Lung (tissue), 12 donors: ENCODE results near the gene ZRANB1. TPM values are rescaled to one million over a fixed set of nuclear protein-coding genes. Genes with fewer than 3 reads are reported as not detected.

Experiments used
- ATAC-seq: fragments of 200-7000 bp; cut with Tn5 transposase; one replicate; pipeline ENCODE4 v1.9.1; 2020; ENCODE audit warnings: moderate number of reproducible peaks; ENCODE audit not compliant: insufficient read depth, low FRiP score
- DNase-seq, 3 donors: peaks; one replicate each; pipeline ENCODE4 v3.0.0-alpha.2; 2013 to 2017
- H3K27ac ChIP-seq, 2 donors: one replicate each; pipeline ENCODE4 v1.5.1; 2013; ENCODE audit warnings: mild to moderate bottlenecking in 2 of 2, moderate library complexity in 2 of 2, control low read depth in 1 of 2, inconsistent platforms in 1 of 2, low read depth in 1 of 2, low read length in 1 of 2
- H3K27me3 ChIP-seq, 3 donors: one replicate each; pipeline ENCODE4 v1.5.1; 2013; ENCODE audit warnings: low read length in 2 of 3; ENCODE audit not compliant: control insufficient read depth in 3 of 3, insufficient read depth in 3 of 3
- H3K36me3 ChIP-seq, 4 donors: one replicate each; pipeline ENCODE4 v1.5.1; 2013; ENCODE audit warnings: low read length in 4 of 4, mild to moderate bottlenecking in 1 of 4, moderate library complexity in 1 of 4; ENCODE audit not compliant: control insufficient read depth in 4 of 4, insufficient read depth in 4 of 4
- H3K4me1 ChIP-seq, 5 donors: one replicate each; pipeline ENCODE4 v1.5.1; 2013; ENCODE audit warnings: low read length in 5 of 5, mild to moderate bottlenecking in 2 of 5, moderate library complexity in 1 of 5; ENCODE audit not compliant: control insufficient read depth in 5 of 5, insufficient read depth in 5 of 5
- H3K4me3 ChIP-seq: one replicate; pipeline ENCODE4 v1.5.1; 2013; ENCODE audit warnings: mild to moderate bottlenecking, control low read depth, moderate library complexity
- H3K9ac ChIP-seq, 2 donors: one replicate each; pipeline ENCODE4 v1.5.1; 2013; ENCODE audit warnings: low read length in 2 of 2, control low read depth in 1 of 2; ENCODE audit not compliant: insufficient read depth in 1 of 2
- H3K9me3 ChIP-seq, 4 donors: one replicate each; pipeline ENCODE4 v1.5.1; 2013; ENCODE audit warnings: low read length in 3 of 4, mild to moderate bottlenecking in 1 of 4, moderate library complexity in 1 of 4; ENCODE audit not compliant: control insufficient read depth in 4 of 4, insufficient read depth in 3 of 4
- CTCF ChIP-seq: IDR thresholded peaks from 2 replicates; pipeline ENCODE4 v1.5.1; 2012; ENCODE audit warnings: mild to moderate bottlenecking; ENCODE audit errors: control extremely low read depth, extremely low read depth
- WGBS, 2 donors: extraction: QIAGEN DNeasy Blood & Tissue Kit; methylation state at CpG; one replicate each; pipeline ENCODE4 v1.1.7; 2013; 5-methylcytosine and 5-hydroxymethylcytosine counted together
- polyA plus RNA-seq, 2 donors: library from polyadenylated mRNA; stranded (reverse); fragments of 200-250 nt; gene quantifications; one replicate each; pipeline ENCODE4 v1.2.1, GENCODE V29; 2013
- total RNA-seq, 2 donors: library from RNA; depleted of rRNA in 1 of 2; stranded (reverse); fragments of >200 nt in 1 of 2; gene quantifications; one replicate each; pipeline ENCODE4 v1.2.1, GENCODE V29; 2014 to 2021
- donor health status: control.
- donor health status: control.
- donor health status: Bipolar disorder and iron deficiency.
- donor health status: healthy.
- donor health status: DM: yes; HTN: yes; CAD: no.

The ZRANB1 gene
- total and polyA plus RNA-seq, 4 donors = 6.3 to 45.5 (median 10.8) TPM

- DNase-seq (peak in 1 of 3 donors; percentile 54), ATAC-seq (no peak)
- Histone ChIP-seq H3K27ac (peak overlapping the region in 1 of 2 donors; percentile 36), H3K4me1 (peaks cover 10 to 24% (median 18%) of the 10 kb centered on the region in 5 donors), H3K4me3 (no peak overlapping the region), H3K36me3 (peaks cover 0 to 22% (median 11%) of the 10 kb centered on the region in 4 donors), H3K9ac (no peak overlapping the region), H3K9me3 (no peaks in the 10 kb centered on the region), H3K27me3 (no peaks in the 10 kb centered on the region)
- 65% methylated on average over 12 of the region's 12 CpGs for WGBS, 2 donors
- TF ChIP-seq CTCF = no peak
Observed at GRCh38 chr10:125025341-125025740, 83.4 kb downstream of the ZRANB1 start.

GRCh38 chr10:125026036-125026931 is 84.4 kb downstream of the ZRANB1 start:
- peaks cover 0 to 16% (median 10%) of the 10 kb centered on the region in 4 donors for H3K36me3 ChIP-seq
- DNase-seq (no peak), ATAC-seq (no peak)
- no peak overlapping the region for H3K9ac ChIP-seq
- no peak overlapping the region for H3K27ac ChIP-seq
- 96 to 97% methylated on average over 51 of the region's 51 CpGs for WGBS, 2 donors
- H3K27me3 ChIP-seq = no peaks in the 10 kb centered on the region
- no peak for TF ChIP-seq CTCF
- H3K4me1 ChIP-seq = peaks cover 8 to 24% (median 18%) of the 10 kb centered on the region in 5 donors
- no peaks in the 10 kb centered on the region for H3K9me3 ChIP-seq
- no peak overlapping the region for H3K4me3 ChIP-seq

- peaks cover 8 to 24% (median 18%) of the 10 kb centered on the region in 5 donors for H3K4me1 ChIP-seq
- whole genome bisulfite sequencing, 2 donors = 95 to 96% methylated on average over 39 to 40 of the region's 40 CpGs
- H3K4me3 ChIP-seq = no peak overlapping the region
- no peaks in the 10 kb centered on the region for H3K27me3 ChIP-seq
- ATAC-seq = no peak
- no peak overlapping the region for H3K9ac ChIP-seq
- no peaks in the 10 kb centered on the region for H3K9me3 ChIP-seq
- H3K27ac ChIP-seq = no peak overlapping the region
- DNase-seq = no peak
- H3K36me3 ChIP-seq = peaks cover 0 to 15% (median 7%) of the 10 kb centered on the region in 4 donors
- TF ChIP-seq CTCF = no peak
Observed at GRCh38 chr10:125026974-125027735, 85.2 kb downstream of the ZRANB1 start.
